ENCODE data around the gene TDRD6. TPM values are rescaled to one million over a fixed set of nuclear protein-coding genes. Genes with fewer than 3 reads are reported as not detected.
"Not testable (repeated sequence)": the region's sequence is repeated elsewhere in the genome, so short reads cannot be mapped to it uniquely, and the experiment has no call there.

Gene TDRD6
- polyA plus RNA-seq, result not detected

- H3K4me1 Mint-ChIP-seq, result no peaks in the 10 kb centered on the region
- no peaks in the 10 kb centered on the region for H3K9me3 Mint-ChIP-seq
- DNase-seq, result no peak
- no peak within 1 kb of the TSS for H3K4me3 Mint-ChIP-seq
- H3K27me3 Mint-ChIP-seq (ENCODE audit: low read depth in 3 of 3), result peaks cover 3 to 9% (median 4%) of the 10 kb centered on the region in 3 donors
- no peaks in the 10 kb centered on the region for H3K36me3 Mint-ChIP-seq
- H3K27ac Mint-ChIP-seq, result no peak within 1 kb of the TSS
These were observed at the start of gene TDRD6 for GRCh38 chr6:46687619-46688097. Gene TDRD6 (plus strand): TSS chr6:46687885. CDS start chr6:46688129, 244 bp downstream.

- Mint-ChIP-seq H3K27me3 (ENCODE audit: low read depth in 3 of 3) (peaks cover 2 to 13% (median 6%) of the 10 kb centered on the region in 3 donors), H3K36me3 (no peaks in the 10 kb centered on the region), H3K4me3 (no peak overlapping the region), H3K4me1 (no peaks in the 10 kb centered on the region), H3K27ac (no peak overlapping the region), H3K9me3 (peaks cover 0 to 2% (median 0%) of the 10 kb centered on the region in 6 donors)
- DNase-seq, result no peak
These were observed 49.8 kb upstream of the TDRD6 start for GRCh38 chr6:46637933-46638332.

GRCh38 chr6:46638650-46639049, 49.0 kb upstream of the TDRD6 start:
- peaks cover 2 to 16% (median 6%) of the 10 kb centered on the region in 3 donors for H3K27me3 Mint-ChIP-seq (ENCODE audit: low read depth in 3 of 3)
- no peak for DNase-seq
- H3K27ac Mint-ChIP-seq, result no peak overlapping the region
- H3K4me1 Mint-ChIP-seq, result no peaks in the 10 kb centered on the region
- no peaks in the 10 kb centered on the region for H3K36me3 Mint-ChIP-seq
- H3K9me3 Mint-ChIP-seq, result peaks cover 0 to 2% (median 0%) of the 10 kb centered on the region in 6 donors
- H3K4me3 Mint-ChIP-seq, result no peak overlapping the region

- Mint-ChIP-seq H3K4me1 (no peaks in the 10 kb centered on the region), H3K36me3 (no peaks in the 10 kb centered on the region), H3K27ac (no peak overlapping the region), H3K4me3 (no peak overlapping the region), H3K27me3 (ENCODE audit: low read depth in 3 of 3) (peaks cover 2 to 15% (median 10%) of the 10 kb centered on the region in 3 donors), H3K9me3 (peaks cover 0 to 2% (median 0%) of the 10 kb centered on the region in 6 donors)
- DNase-seq, result no peak
These were observed 44.5 kb upstream of the TDRD6 start for GRCh38 chr6:46642928-46643751.

GRCh38 chr6:46645265-46645664, 42.4 kb upstream of the TDRD6 start:
- DNase-seq, result no peak
- H3K27ac Mint-ChIP-seq, result no peak overlapping the region

GRCh38 chr6:46648108-46648507, 39.6 kb upstream of the TDRD6 start:
- peaks cover 8 to 17% (median 13%) of the 10 kb centered on the region in 3 donors for H3K27me3 Mint-ChIP-seq (ENCODE audit: low read depth in 3 of 3)
- not testable (repeated sequence) for DNase-seq

More at GRCh38 chr6:46645265-46645664, 42.4 kb upstream of the TDRD6 start:
- H3K27me3 Mint-ChIP-seq (ENCODE audit: low read depth in 3 of 3), result peaks cover 0 to 15% (median 13%) of the 10 kb centered on the region in 3 donors
- H3K4me3 Mint-ChIP-seq, result no peak overlapping the region
- H3K36me3 Mint-ChIP-seq, result no peaks in the 10 kb centered on the region
- H3K9me3 Mint-ChIP-seq, result no peaks in the 10 kb centered on the region
- H3K4me1 Mint-ChIP-seq, result no peaks in the 10 kb centered on the region

GRCh38 chr6:46648869-46649492, 38.7 kb upstream of the TDRD6 start:
- H3K27ac Mint-ChIP-seq, result no peak overlapping the region
- no peak for DNase-seq
- no peaks in the 10 kb centered on the region for H3K36me3 Mint-ChIP-seq
- peaks cover 11 to 17% (median 17%) of the 10 kb centered on the region in 3 donors for H3K27me3 Mint-ChIP-seq (ENCODE audit: low read depth in 3 of 3)
- no peaks in the 10 kb centered on the region for H3K9me3 Mint-ChIP-seq
- H3K4me3 Mint-ChIP-seq, result no peak overlapping the region
- peaks cover 12 to 21% of the 10 kb centered on the region in 2 donors for H3K4me1 Mint-ChIP-seq

More at GRCh38 chr6:46648108-46648507, 39.6 kb upstream of the TDRD6 start:
- not testable (repeated sequence) for H3K4me3 Mint-ChIP-seq, H3K27ac Mint-ChIP-seq, H3K36me3 Mint-ChIP-seq, H3K9me3 Mint-ChIP-seq
- H3K4me1 Mint-ChIP-seq, result peaks cover 6 to 12% of the 10 kb centered on the region in 2 donors

- DNase-seq, result no peak
- H3K27ac Mint-ChIP-seq, result no peak overlapping the region
- H3K36me3 Mint-ChIP-seq, result no peaks in the 10 kb centered on the region
- peaks cover 11 to 25% (median 19%) of the 10 kb centered on the region in 3 donors for H3K27me3 Mint-ChIP-seq (ENCODE audit: low read depth in 3 of 3)
- H3K9me3 Mint-ChIP-seq, result no peaks in the 10 kb centered on the region
- no peak overlapping the region for H3K4me3 Mint-ChIP-seq
- peaks cover 12 to 21% of the 10 kb centered on the region in 2 donors for H3K4me1 Mint-ChIP-seq
These were observed 36.7 kb upstream of the TDRD6 start for GRCh38 chr6:46651006-46651405.

GRCh38 chr6:46651816-46652215, 35.9 kb upstream of the TDRD6 start:
- Mint-ChIP-seq H3K4me3 (peak overlapping the region; percentile 76 to 92 (median 87)), H3K27ac (no peak overlapping the region), H3K4me1 (peaks cover 12 to 21% of the 10 kb centered on the region in 2 donors), H3K36me3 (no peaks in the 10 kb centered on the region), H3K9me3 (no peaks in the 10 kb centered on the region), H3K27me3 (ENCODE audit: low read depth in 3 of 3) (peaks cover 11 to 23% (median 17%) of the 10 kb centered on the region in 3 donors)
- no peak for DNase-seq

- DNase-seq, result no peak
- Mint-ChIP-seq H3K4me3 (peak overlapping the region; percentile 76 to 92 (median 87)), H3K9me3 (no peaks in the 10 kb centered on the region), H3K4me1 (peaks cover 12 to 21% of the 10 kb centered on the region in 2 donors), H3K36me3 (no peaks in the 10 kb centered on the region), H3K27ac (no peak overlapping the region), H3K27me3 (ENCODE audit: low read depth in 3 of 3) (peaks cover 11 to 23% (median 16%) of the 10 kb centered on the region in 3 donors)
These were observed 35.5 kb upstream of the TDRD6 start for GRCh38 chr6:46652232-46652602.

- Mint-ChIP-seq H3K4me3 (peak within 1 kb of the TSS; percentile 76 to 92 (median 87)), H3K27ac (peak within 1 kb of the TSS in 1 of 6 donors; percentile 43), H3K4me1 (peaks cover 12 to 21% of the 10 kb centered on the region in 2 donors), H3K36me3 (no peaks in the 10 kb centered on the region), H3K27me3 (ENCODE audit: low read depth in 3 of 3) (peaks cover 11 to 20% (median 16%) of the 10 kb centered on the region in 3 donors), H3K9me3 (no peaks in the 10 kb centered on the region)
- DNase-seq, result peak; percentile 61 to 70 (median 68)
These were observed 34.9 kb upstream of the TDRD6 start, which contains the start of the genes CYP39A1 and SLC25A27 for GRCh38 chr6:46652603-46653438. Gene CYP39A1 (minus strand): TSS chr6:46652818. CDS start chr6:46652582, 236 bp downstream. Gene SLC25A27 (plus strand): TSS chr6:46652975. CDS start chr6:46653193, 218 bp downstream.

GRCh38 chr6:46653439-46654195, 34.1 kb upstream of the TDRD6 start:
- H3K4me3 Mint-ChIP-seq, result peak overlapping the region; percentile 76 to 87 (median 86)
- no peak for DNase-seq
- peaks cover 12 to 21% of the 10 kb centered on the region in 2 donors for H3K4me1 Mint-ChIP-seq
- peaks cover 11 to 20% (median 16%) of the 10 kb centered on the region in 3 donors for H3K27me3 Mint-ChIP-seq (ENCODE audit: low read depth in 3 of 3)
- H3K36me3 Mint-ChIP-seq, result no peaks in the 10 kb centered on the region
- no peak overlapping the region for H3K27ac Mint-ChIP-seq
- peaks cover 0 to 2% (median 0%) of the 10 kb centered on the region in 6 donors for H3K9me3 Mint-ChIP-seq
